T47D (cell line): ENCODE results near the gene CLDN5.

Source experiments
- DNase-seq, 2 experiments: peaks; one replicate each; pipeline versions ENCODE4 v3.0.0 to v3.0.0-alpha.2; 2011 to 2012; ENCODE audit warnings: low read depth in 1 of 2, low spot score in 1 of 2
- JUND ChIP-seq: IDR thresholded peaks from 2 replicates; pipeline ENCODE4 v1.6.1; 2012; ENCODE audit warnings: low read depth
- in situ Hi-C: cut with HindIII; loops from 2 replicates; pipeline ENCODE4 v1.10.0; 2016; ENCODE audit warnings: low sequenced_read_pairs, low pct_unique_long_range_greater_than_20kb

The CLDN5 gene

DNA sequence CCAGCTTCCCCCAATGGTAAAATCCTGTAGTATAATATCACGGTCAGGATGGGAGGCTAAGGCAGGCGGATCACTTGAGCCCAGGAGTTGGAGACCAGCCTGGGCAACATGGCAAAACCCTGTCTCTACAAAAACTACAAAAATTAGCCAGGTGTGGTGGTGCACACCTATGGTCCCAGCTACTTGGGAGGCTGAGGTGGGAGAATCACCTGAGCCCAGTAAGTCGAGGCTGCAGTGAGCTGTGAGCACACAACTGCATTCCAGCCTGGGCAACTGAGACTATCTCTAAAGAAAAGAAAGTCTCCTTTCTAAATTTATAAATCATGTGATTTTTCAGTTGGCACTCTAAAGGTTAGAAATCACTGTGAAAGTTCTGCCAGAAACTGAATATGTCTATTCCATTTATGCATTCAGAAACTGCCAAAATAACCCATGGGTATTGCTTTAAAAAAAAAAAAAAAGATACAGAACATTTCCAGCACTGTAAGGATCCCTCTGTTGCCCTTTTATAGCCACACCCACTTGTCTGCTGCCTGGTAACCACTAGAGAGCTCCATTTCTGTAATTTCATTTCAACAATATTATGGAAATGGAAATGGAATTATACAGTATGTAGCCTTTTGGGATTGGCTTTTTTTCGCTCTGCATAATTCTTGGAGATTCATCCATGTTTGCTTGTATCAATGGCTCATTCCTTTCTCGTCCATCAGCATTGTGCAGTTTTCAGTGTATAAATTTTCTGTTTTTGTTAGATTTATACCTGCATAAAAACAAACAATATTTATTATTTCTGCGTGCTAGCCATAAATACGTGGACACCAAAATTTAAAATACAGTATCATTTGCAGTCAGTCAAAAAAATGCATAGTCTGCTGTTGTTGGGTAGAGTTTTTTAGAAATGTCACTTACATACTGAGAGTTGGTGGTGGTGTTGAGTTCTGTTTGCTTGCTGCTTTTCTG is 35.0 kb downstream of the CLDN5 start:
- TF ChIP-seq JUND: no peak
- in situ Hi-C loops: no loop called here
- DNase-seq: peak in 1 of 2 experiments; percentile 19

DNA sequence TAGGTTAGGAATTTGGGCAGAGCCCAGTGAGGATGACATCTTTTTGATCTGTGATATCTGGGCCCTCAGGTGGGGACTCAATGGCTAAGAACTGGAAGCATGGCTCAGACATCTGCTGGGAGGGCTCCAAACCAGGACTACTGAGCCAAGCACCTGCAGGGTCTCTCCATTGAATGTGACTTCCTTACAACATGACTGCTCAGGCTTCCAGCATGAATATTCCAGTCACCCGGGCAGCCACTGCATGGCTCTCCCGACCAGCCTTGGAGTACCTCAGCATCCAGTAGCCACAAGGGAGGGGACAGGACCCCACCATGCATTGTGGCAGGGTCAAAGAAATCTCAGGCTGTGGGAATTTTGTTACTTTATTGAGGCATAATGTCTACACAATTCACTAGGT is 35.9 kb downstream of the CLDN5 start:
- no peak for TF ChIP-seq JUND
- in situ Hi-C loops: no loop called here

DNA sequence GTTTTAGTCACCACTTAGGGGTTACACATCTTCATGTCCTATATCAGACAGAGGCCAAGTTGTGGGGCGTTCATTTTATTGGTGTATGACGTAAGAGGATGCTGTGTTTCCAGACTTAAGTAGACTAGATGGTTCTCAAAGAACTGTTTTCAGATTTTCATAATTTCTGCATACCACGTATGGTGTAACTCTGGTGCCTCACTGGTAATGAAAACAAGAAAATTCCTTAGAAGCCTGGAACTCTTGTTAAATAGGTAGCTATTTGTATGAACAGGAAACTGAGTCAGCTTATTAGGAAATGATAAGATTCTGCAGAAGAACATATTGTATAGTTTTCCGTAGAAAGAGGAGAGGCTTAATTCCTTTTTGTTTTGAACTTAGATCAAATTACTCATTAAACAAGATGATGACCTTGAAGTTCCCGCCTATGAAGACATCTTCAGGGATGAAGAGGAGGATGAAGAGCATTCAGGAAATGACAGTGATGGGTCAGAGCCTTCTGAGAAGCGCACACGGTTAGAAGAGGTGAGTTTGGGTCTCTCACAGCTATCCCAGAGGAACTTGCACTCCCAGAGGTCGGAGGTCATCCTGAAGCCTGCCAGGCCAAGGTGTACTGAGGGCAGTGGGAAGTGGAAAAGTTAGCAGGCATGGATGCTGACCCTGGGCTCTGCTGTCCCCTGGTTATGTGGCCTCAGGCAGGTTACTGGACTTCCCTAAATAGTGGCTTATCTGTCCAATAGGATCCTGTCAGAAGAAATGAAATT is 40.5 kb downstream of the CLDN5 start:
- no peak for TF ChIP-seq JUND
- in situ Hi-C loops: no loop called here
- no peak for DNase-seq

More for the DNA sequence above, 35.9 kb downstream of the CLDN5 start:
- no peak for DNase-seq

DNA sequence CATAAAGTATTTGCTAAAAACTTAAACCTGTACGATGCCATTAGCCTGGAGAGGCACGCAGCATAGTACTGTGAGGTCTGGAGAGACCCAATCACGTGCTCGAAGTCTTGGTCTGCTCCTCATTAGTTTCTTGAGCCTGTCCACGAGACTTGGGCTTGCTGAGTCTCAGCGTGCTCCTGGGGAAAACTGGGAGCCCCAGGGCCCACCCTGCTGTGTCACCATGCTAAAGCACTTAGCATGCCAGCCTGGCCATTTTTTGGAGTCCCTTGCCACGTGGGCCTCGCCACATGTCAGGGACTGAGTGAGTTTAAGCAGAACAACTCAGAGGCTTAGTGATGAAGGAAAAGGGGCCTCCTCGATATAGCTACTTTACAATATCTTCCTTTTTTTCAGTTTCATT is 41.9 kb downstream of the CLDN5 start:
- TF ChIP-seq JUND: no peak
- in situ Hi-C loops: no loop called here
- no peak for DNase-seq

DNA sequence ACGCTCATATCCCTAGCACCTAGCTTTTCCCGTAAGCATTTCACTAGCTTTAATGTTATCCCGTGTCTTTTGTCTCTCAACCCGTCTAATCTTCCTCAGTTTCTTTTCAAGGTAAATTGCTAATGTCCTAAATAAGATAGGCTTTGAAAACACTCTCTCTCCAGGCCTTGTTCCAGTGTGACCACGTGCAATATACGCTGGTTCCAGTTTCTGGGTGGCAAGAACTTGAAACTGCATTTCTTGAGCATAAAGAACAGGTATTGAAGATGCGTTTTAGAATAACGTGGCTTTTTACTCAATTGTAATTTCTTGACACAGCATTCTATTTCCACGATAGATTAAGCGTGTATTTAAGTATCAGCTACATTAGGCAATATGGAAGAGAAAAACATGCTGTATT is 43.4 kb downstream of the CLDN5 start:
- TF ChIP-seq JUND: no peak
- DNase-seq: no peak
- in situ Hi-C loops: no loop called here

DNA sequence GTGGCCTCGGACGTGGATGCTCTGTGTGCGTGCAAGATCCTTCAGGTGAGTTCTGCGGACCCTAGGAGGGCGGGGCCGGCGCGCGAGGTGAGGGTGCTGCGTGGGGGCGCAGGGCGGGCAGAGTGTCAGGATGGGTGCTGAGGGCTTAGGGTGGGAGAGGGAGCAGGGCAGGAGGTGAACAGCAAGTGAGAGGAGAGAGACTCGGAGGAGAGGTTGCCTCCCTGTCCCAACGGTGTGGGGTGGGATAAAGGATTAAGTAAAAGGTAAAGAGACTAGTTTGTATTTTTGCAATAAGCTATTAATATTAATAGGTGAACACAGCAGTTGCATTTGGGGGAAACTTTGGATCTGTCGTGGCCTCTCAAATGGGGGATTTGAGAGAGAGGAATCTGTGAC is 44.0 kb downstream of the CLDN5 start:
- in situ Hi-C loops: no loop called here
- DNase-seq: no peak
- TF ChIP-seq JUND: no peak

DNA sequence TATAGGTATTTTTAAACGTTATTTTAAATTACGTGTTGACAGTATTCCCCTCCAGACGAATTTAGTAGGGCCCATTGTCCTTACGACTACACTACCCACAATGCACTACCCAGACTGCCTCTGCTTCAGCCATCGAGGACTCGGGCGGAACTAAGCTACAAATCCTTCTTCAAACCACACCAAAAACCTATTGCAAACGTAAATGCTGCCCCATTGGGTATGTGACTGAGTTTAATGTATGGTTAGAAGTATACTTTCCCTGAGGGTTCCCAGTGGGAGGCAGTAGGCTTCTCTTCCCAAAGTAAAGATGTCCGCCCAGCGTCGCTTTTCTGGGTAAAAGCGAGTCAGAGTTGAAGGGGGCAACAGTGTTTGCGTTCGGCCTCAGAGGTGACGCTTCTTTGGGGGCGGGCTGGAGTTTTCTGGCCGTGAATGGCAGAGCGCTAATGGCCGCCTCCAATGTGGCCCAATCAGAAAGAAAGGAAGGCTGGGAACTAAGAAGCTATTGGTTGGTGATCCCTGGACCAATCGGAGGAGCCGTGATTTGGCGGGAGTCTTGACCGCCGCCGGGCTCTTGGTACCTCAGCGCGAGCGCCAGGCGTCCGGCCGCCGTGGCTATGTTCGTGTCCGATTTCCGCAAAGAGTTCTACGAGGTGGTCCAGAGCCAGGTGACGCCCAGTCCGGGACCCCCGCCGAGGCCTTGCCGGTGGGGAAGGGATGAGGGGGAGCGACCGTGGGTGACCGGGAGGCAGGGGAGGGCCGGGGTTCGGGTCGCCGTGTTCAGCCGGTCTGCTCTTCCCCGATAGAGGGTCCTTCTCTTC is 44.6 kb downstream of the CLDN5 start, which contains the start of gene CDC45:
TSS of gene CDC45 (plus strand) at position 566 of the 818 bp plus-strand sequence. CDS start at position 615, 49 bp downstream.
- no peak for TF ChIP-seq JUND
- in situ Hi-C loops: no loop called here
- DNase-seq: peak; percentile 93 to 97

DNA sequence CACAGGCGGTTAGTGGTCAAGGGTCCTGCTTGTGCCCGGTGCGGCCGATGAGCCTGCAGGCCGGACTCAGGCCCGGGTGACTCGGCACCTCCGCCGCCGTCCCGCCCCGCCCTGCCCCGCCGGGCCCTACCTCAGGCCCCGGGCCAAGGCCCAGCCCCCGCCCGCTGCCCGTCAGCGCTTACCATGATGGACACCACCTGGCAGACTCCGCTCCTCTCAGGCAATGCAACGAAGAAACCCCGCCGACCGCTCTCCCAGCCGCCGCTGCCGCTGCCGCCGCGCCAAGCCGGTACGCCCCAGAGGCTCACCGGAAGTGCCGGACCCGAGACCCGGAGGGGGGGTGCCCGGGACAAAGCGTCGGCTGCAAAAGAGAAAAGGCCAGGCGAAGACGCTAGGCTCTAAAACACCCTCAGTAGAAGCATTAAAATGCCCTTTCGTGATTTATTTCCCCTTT is 45.3 kb downstream of the CLDN5 start, which contains the start of gene UFD1:
TSS of gene UFD1 (minus strand) at position 293 of the 454 bp plus-strand sequence. CDS start at position 185, 108 bp downstream.
- TF ChIP-seq JUND: no peak
- peak; percentile 39 to 82 for DNase-seq
- in situ Hi-C loops: no loop called here

DNA sequence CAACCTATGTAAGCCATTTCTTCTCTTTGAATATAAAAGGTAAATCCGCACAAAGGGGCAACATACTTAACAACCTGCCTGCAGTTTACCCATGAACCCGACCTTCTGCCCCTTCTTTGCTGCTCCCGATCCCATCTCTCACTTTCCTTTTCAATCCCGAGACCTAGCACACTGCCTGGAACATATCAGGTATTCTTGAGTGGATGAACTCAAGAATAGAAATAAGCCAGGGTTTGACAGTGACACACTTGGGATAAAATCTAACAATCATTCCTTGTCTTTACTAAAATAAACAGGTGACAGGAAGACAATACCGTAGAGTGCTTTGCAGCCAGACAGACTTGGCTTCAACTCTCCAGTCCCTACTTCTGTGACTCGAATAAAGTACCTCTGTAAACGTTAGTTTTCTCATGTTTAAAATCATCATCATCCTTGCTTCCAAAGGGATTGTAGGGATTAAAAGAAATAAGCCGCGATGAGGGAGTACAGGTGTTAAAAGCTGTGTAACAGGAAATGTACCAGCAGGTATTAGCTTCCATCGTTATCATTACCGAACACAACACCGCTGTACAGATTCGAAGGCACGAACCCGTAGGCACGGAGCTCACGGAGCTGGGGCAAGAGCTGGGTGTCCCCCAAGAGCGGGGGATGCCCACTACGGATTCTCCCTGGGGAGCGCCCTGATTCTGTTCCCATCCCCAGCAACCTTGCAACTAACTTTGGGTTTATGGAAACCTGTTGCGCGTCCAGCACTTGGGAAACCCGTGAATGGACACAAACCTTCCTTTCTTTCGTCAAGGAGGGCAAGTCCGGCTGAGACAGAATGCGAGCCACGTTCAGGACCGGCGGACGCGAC is 45.9 kb downstream of the CLDN5 start:
- no peak for DNase-seq
- no peak for TF ChIP-seq JUND
- in situ Hi-C loops: no loop called here

DNA sequence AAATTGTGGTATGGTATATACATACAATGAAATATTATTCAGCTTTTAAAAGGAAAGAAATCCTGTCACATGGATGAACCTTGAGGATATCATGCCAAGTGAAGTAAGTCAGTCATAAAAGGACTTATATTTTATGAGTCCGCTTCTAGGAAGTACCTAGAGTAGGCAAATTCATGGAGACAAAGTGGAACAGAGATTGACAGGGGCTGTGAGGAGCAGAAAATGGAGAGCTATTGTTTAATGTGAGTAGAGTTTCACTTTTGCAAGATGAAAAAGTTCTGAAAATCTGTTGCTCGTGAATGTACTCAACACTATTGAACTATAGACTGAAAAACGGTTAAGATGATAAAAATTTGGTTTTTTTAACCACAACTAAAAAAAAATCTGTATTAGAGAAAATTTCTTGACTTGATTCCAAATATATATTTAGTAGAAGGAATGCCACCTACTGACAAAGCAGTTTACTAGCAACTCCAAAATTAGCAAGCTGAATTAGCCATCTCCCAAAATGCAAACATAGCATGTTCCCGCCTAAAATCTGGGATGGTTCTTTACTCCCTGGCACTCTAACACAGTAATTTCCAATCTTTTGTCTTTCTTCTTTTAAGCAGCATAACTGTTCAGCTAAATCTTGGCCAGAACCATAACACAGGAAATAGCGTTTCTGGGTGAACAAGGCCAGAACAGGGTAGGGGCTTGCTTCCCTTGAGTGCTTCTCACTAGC is 46.7 kb downstream of the CLDN5 start:
- TF ChIP-seq JUND: no peak
- in situ Hi-C loops: no loop called here
- no peak for DNase-seq

DNA sequence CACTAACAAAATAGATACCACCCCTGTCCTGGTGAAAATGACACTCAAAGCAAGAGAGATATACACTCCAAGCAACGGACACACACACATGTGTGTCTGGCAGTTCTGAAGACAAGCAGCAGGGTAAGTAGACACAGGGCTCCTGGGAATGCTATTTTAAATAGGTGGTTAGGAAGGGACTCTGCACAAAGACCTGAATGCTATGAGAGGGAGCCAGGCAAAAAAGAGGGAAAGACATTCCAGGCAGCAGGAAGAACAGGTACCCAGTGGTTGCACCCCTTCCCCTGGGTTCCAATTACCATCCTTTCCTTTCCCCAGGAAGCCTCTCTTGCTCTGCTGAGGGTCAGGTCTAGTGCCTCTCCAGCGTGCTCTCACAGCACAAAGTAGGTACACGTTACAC is 48.2 kb downstream of the CLDN5 start:
- no peak for TF ChIP-seq JUND
- DNase-seq: no peak
- in situ Hi-C loops: no loop called here
